Cardiac fibroblast (primary cell): ENCODE data around the gene PAPSS2.

ENCODE experiments used
- DNase-seq, 2 donors: peaks; one replicate each; pipeline versions ENCODE4 v3.0.0 to v3.0.0-alpha.2; 2010; ENCODE audit warnings: low read depth in 2 of 2
- H3K4me3 ChIP-seq, 2 donors: replicated peaks in 1 of 2; 1 replicate in 1 of 2; 2 replicates in 1 of 2; pipeline ENCODE4 v1.5.1; 2011; ENCODE audit warnings: low read depth in 2 of 2, low read length in 2 of 2, mild to moderate bottlenecking in 2 of 2, moderate library complexity in 1 of 2
- TF ChIP-seq, protein P1 (sequence below): IDR thresholded peaks from one replicate; pipeline ENCODE4 v1.5.1; 2011; ENCODE audit warnings: low read depth, mild to moderate bottlenecking, low read length, inconsistent platforms

PAPSS2 gene

DNA sequence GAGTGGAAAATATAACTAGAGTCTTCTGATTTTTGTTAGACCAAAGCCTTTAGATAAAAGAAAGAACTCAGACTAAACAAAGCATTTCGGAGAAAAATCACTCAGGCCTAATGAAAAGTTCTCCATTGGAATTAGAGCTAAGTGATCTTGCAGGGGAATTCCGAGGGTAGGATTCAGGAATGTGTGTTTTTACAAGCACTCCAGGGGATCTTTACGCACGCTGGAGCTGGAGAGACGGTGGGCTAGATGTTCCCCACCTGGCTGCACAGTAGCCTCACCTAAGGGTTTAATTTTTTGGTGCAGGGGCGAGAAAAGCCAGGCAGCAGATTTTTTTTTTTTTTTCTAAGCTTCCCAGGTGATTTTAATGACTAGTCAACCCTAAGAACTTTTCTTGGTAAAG is 7.9 kb upstream of the PAPSS2 start:
- no peak for DNase-seq
- no peak overlapping the region for H3K4me3 ChIP-seq
- TF ChIP-seq, protein P1, sequence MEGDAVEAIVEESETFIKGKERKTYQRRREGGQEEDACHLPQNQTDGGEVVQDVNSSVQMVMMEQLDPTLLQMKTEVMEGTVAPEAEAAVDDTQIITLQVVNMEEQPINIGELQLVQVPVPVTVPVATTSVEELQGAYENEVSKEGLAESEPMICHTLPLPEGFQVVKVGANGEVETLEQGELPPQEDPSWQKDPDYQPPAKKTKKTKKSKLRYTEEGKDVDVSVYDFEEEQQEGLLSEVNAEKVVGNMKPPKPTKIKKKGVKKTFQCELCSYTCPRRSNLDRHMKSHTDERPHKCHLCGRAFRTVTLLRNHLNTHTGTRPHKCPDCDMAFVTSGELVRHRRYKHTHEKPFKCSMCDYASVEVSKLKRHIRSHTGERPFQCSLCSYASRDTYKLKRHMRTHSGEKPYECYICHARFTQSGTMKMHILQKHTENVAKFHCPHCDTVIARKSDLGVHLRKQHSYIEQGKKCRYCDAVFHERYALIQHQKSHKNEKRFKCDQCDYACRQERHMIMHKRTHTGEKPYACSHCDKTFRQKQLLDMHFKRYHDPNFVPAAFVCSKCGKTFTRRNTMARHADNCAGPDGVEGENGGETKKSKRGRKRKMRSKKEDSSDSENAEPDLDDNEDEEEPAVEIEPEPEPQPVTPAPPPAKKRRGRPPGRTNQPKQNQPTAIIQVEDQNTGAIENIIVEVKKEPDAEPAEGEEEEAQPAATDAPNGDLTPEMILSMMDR: no peak

DNA sequence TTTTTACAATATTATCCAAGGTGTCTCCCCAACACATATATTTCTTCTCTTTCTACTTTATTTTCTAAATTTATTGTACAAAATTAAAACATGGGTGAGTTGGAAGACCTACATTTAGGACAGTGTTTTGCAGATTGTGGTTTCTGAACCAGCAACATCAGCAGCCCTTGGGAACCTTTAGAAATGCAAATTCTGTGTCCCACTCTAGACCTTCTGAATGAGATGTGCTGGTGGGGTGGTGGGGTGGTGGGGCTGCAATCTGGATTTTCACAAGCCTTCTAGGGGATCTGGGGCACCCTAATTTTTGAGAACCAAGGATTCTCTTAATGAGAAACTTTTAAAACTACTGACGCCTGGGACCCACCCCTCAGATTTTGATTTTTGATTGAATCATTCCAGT is 7.4 kb upstream of the PAPSS2 start:
- TF ChIP-seq, protein P1: no peak
- DNase-seq: no peak

DNA sequence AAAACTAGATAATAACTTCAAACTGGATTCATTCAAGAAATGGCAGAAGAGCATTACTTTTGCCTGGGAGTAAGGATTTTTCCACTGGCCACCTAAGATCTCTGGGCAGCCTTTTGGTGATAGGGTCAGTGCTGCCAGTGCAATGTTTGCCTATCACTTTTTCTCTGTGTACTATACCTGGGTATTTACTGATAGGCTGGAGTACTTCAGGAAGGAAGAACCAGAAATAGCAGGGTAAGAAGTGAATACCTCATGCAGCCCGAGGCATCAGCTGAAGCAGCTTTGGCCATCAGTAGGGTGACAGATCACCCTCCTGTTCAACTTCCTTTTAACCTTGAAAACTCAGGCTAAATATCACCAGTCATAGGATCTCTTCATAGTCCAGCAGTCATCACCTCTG is 5.5 kb upstream of the PAPSS2 start:
- TF ChIP-seq, protein P1: no peak
- no peak for DNase-seq
- no peak overlapping the region for H3K4me3 ChIP-seq

More for the DNA sequence above, 7.4 kb upstream of the PAPSS2 start:
- no peak overlapping the region for H3K4me3 ChIP-seq

DNA sequence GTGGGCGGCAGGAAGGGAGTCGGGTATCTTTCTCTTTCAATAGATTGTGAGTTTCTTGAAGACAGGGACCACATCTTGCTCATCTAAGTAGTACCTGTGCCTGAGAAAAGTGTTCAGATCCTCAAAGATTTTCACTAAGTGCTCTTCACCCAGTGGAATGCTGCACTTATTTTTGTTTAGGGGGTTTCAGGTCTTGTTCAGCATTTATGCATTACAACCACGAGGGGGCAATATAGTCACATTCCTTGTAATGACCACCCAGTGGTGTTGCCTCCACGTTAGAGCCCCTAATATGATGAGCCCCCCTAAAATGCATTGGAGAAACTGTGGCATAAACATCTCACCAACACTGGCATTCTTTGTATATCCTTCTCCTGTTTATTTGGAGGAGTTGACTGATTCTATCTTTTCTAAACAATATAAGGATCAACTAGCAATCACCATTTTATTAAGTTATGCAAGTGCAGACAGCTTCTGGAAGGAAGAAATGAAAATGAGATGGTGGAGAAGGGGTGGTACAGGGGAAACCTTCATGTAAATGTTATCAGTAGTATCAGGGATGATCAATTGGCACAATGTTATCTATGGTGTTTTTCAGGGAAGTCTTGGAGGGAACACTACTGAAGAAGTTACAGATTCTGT is 3.1 kb upstream of the PAPSS2 start:
- TF ChIP-seq, protein P1: peak; percentile 68
- DNase-seq: peak; percentile 70 to 76
- H3K4me3 ChIP-seq: no peak overlapping the region

DNA sequence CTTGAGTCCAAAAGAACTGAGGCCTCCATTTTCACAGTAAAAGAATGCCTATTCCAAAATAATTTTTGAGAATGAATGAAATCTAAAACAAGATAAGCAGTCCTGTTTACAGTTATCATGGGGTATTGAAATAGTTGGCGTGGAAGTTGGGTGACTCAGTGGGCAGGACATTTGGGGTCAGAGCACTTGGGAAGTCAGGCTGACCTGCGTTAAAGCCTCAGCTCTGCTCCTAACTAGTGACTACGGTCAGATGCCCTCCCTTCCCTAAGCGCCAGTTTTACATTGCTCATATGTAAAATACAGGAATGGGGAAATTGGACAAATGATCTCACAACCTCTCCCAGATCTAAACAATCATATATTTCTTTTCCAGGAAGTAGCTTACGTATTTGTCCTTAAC is 2.3 kb upstream of the PAPSS2 start:
- TF ChIP-seq, protein P1: no peak
- no peak overlapping the region for H3K4me3 ChIP-seq
- peak; percentile 89 to 92 for DNase-seq

DNA sequence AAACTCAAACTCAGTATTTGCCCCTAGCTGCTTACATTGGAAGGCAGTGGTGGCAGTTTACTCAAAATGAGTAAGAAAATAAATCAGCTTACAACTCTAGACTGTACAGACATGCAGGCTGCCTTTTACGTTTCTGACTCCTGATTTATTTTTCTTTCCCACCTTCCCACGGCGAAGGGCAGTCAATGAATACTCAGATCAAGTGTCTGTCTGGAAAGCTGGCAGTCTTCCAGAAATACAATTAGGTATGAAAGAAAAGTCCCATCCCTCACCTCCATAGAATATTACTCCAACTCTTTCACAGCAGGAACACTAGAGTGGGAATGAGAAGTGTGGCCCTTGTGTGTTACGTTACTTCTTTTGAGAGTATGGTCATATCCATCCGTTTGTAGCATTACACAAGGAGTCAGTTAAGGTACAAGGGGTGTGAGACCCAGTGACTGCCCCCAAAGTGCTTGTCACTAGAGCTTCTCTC is 1.3 kb upstream of the PAPSS2 start:
- TF ChIP-seq, protein P1: no peak
- H3K4me3 ChIP-seq: no peak overlapping the region
- DNase-seq: peak in 1 of 2 donors; percentile 27
